ENCODE results near the gene AP1AR.
"Not testable (repeated sequence)": the region's sequence is repeated elsewhere in the genome, so short reads cannot be mapped to it uniquely, and the experiment has no call there.

Gene AP1AR

GRCh38 chr4:112201915-112202505, 29.6 kb upstream of the AP1AR start:
- Histone ChIP-seq H3K27ac (no peak overlapping the region), H3K9me3 (no peaks in the 10 kb centered on the region)
- TF ChIP-seq CTCF (IDR thresholded peaks at IDR 0.05): no peak

GRCh38 chr4:112203593-112203992, 28.0 kb upstream of the AP1AR start:
- Histone ChIP-seq H3K9me3 (no peaks in the 10 kb centered on the region), H3K36me3 (no peaks in the 10 kb centered on the region), H3K27ac (no peak overlapping the region), H3K4me3 (ENCODE audit: low read depth in 1 of 2, low read length in 1 of 2) (no peak overlapping the region), H3K27me3 (no peaks in the 10 kb centered on the region), H3K4me1 (ENCODE audit: control insufficient read depth in 1 of 2, insufficient read depth in 1 of 2, low read depth in 1 of 2, low read length in 1 of 2) (no peaks in the 10 kb centered on the region)
- TF ChIP-seq CTCF (IDR thresholded peaks at IDR 0.05): no peak

More at GRCh38 chr4:112201915-112202505, 29.6 kb upstream of the AP1AR start:
- H3K4me1 ChIP-seq (ENCODE audit: control insufficient read depth in 1 of 2, insufficient read depth in 1 of 2, low read depth in 1 of 2, low read length in 1 of 2): no peaks in the 10 kb centered on the region
- no peak overlapping the region for H3K4me3 ChIP-seq (ENCODE audit: low read depth in 1 of 2, low read length in 1 of 2)
- no peaks in the 10 kb centered on the region for H3K36me3 ChIP-seq
- H3K27me3 ChIP-seq: no peaks in the 10 kb centered on the region

- Histone ChIP-seq H3K36me3 (no peaks in the 10 kb centered on the region), H3K4me3 (ENCODE audit: low read depth in 1 of 2, low read length in 1 of 2) (no peak overlapping the region), H3K9me3 (no peaks in the 10 kb centered on the region), H3K27me3 (no peaks in the 10 kb centered on the region), H3K27ac (no peak overlapping the region), H3K4me1 (ENCODE audit: control insufficient read depth in 1 of 2, insufficient read depth in 1 of 2, low read depth in 1 of 2, low read length in 1 of 2) (no peaks in the 10 kb centered on the region)
- no peak for TF ChIP-seq CTCF (IDR thresholded peaks at IDR 0.05)
These were observed 25.2 kb upstream of the AP1AR start for GRCh38 chr4:112206431-112206830.

- not testable (repeated sequence) for H3K4me1 ChIP-seq (ENCODE audit: control insufficient read depth in 1 of 2, insufficient read depth in 1 of 2, low read depth in 1 of 2, low read length in 1 of 2); H3K27me3 ChIP-seq; H3K36me3 ChIP-seq; H3K4me3 ChIP-seq (ENCODE audit: low read depth in 1 of 2, low read length in 1 of 2); H3K9me3 ChIP-seq; H3K27ac ChIP-seq
These were observed 23.2 kb upstream of the AP1AR start for GRCh38 chr4:112208137-112209095.

- Histone ChIP-seq H3K4me1 (ENCODE audit: control insufficient read depth in 1 of 2, insufficient read depth in 1 of 2, low read depth in 1 of 2, low read length in 1 of 2) (peaks cover 0 to 2% of the 10 kb centered on the region in 2 experiments), H3K27ac (no peak overlapping the region), H3K36me3 (no peaks in the 10 kb centered on the region), H3K9me3 (no peaks in the 10 kb centered on the region), H3K27me3 (no peaks in the 10 kb centered on the region), H3K4me3 (ENCODE audit: low read depth in 1 of 2, low read length in 1 of 2) (no peak overlapping the region)
- no peak for TF ChIP-seq CTCF (IDR thresholded peaks at IDR 0.05)
These were observed 20.8 kb upstream of the AP1AR start for GRCh38 chr4:112210777-112211176.

GRCh38 chr4:112213091-112213490, 18.5 kb upstream of the AP1AR start:
- Histone ChIP-seq H3K4me3 (ENCODE audit: low read depth in 1 of 2, low read length in 1 of 2) (no peak overlapping the region), H3K36me3 (no peaks in the 10 kb centered on the region), H3K4me1 (ENCODE audit: control insufficient read depth in 1 of 2, insufficient read depth in 1 of 2, low read depth in 1 of 2, low read length in 1 of 2) (peaks cover 0 to 2% of the 10 kb centered on the region in 2 experiments), H3K27me3 (no peaks in the 10 kb centered on the region), H3K27ac (no peak overlapping the region), H3K9me3 (no peaks in the 10 kb centered on the region)
- no peak for TF ChIP-seq CTCF (IDR thresholded peaks at IDR 0.05)

All from neutrophil (primary cell).